ENCODE results near the gene LRBA. TPM values are rescaled to one million over a fixed set of nuclear protein-coding genes. Genes with fewer than 3 reads are reported as not detected.

The LRBA gene
- polyA plus RNA-seq, 2 of the 4 experiments (the other 2 are of a cell fraction), result 10.7 to 25.1 TPM

DNA sequence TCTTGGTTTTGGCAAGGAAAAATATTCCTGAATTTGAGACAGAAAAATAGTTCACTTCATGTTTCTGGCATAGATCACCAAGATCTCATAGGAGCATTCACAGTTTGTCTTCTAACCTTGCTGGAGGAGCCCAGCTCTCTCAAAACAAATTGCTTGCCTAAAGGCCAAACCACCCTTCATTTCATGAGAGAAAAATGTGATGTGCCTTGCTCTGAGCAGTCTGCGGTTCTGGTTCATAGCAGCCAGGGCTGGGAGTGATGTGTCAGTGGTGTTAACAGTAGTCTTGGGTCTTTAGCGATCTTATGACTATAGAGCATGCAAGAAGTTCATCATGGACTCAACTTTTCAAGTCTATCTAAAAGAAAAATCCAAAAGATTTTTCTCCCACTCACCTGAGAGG lies 753.5 kb downstream of the LRBA start:
- CTCF ChIA-PET, result interaction anchor here (1.2 kb wide), 1 partner anchor 19 kb away, joined by 3 read pairs; no protein-coding TSS in a partner anchor
- POLR2A ChIA-PET, result no interaction called here
- TF ChIP-seq KDM1A (IDR thresholded peaks at IDR 0.05; ENCODE audit: low read depth) (no peak), FOSB (CRISPR knock-in tag; IDR thresholded peaks at IDR 0.05) (no peak), FOSL2 (IDR thresholded peaks at IDR 0.05) (no peak), FOSL2 (CRISPR knock-in tag; IDR thresholded peaks at IDR 0.05) (no peak), TP53 (CRISPR knock-in tag; IDR thresholded peaks at IDR 0.05) (no peak), POLR2AphosphoS2 (conservative IDR thresholded peaks at IDR 0.05; ENCODE audit: low read length) (no peak), MYC (IDR thresholded peaks at IDR 0.05; ENCODE audit: borderline replicate concordance, low read length) (no peak), RNF2 (IDR thresholded peaks at IDR 0.05; ENCODE audit: borderline replicate concordance, low read depth) (no peak), TFCP2L1 (CRISPR knock-in tag; IDR thresholded peaks at IDR 0.05) (no peak), BHLHE40 (IDR thresholded peaks at IDR 0.05; ENCODE audit: low read depth, low read length) (no peak), ZNF302 (CRISPR knock-in tag; IDR thresholded peaks at IDR 0.05) (no peak), ZFP36 (IDR thresholded peaks at IDR 0.05; ENCODE audit: borderline replicate concordance, partially characterized antibody) (no peak), HES2 (IDR thresholded peaks at IDR 0.05) (no peak), CHD4 (IDR thresholded peaks at IDR 0.05; ENCODE audit: borderline replicate concordance) (no peak), CHD2 (IDR thresholded peaks at IDR 0.05; ENCODE audit: low read length, partially characterized antibody) (no peak)
- WGBS (ENCODE audit: missing lambda C conversion rate), result 94% methylated on average over 2 of the region's 2 CpGs
- Histone ChIP-seq H3K27ac (no peak overlapping the region), H3K4me1 (no peaks in the 10 kb centered on the region), H3K9me3 (no peaks in the 10 kb centered on the region), H3K4me3 (no peak overlapping the region), H3K4me2 (no peak overlapping the region)
- FAIRE-seq (no peak), ATAC-seq (no peak), DNase-seq (ENCODE audit: low read depth in 1 of 2, low spot score in 1 of 2) (no peak)

GRCh38 chr4:150259861-150260567 lies 755.1 kb downstream of the LRBA start:
- 89% methylated on average over 7 of the region's 8 CpGs for WGBS (ENCODE audit: missing lambda C conversion rate)
- ATAC-seq, result no peak
- Histone ChIP-seq H3K27ac (no peak overlapping the region), H3K4me1 (no peaks in the 10 kb centered on the region), H3K4me3 (no peak overlapping the region), H3K4me2 (no peak overlapping the region), H3K9me3 (no peaks in the 10 kb centered on the region)
- ChIA-PET POLR2A (interaction anchor here (0.6 to 0.7 kb wide), 2 partner anchors 439 to 966 kb away, joined by 3 to 4 read pairs; no protein-coding TSS in a partner anchor), CTCF (interaction anchor here (0.6 kb wide), 3 partner anchors 45 to 443 kb away, joined by 3 read pairs; no protein-coding TSS in a partner anchor)
- FAIRE-seq, result no peak
- DNase-seq (ENCODE audit: low read depth in 1 of 2, low spot score in 1 of 2), result no peak
- TF ChIP-seq HEYL (CRISPR knock-in tag; IDR thresholded peaks at IDR 0.05) (no peak), BCL3 (IDR thresholded peaks at IDR 0.05) (no peak), ZC3H11A (IDR thresholded peaks at IDR 0.05) (no peak), JUNB (IDR thresholded peaks at IDR 0.05) (no peak), HDAC2 (IDR thresholded peaks at IDR 0.05) (no peak), HOXB13 (CRISPR knock-in tag; IDR thresholded peaks at IDR 0.05; ENCODE audit: low read depth) (no peak), CBX2 (IDR thresholded peaks at IDR 0.05; ENCODE audit: borderline replicate concordance, low read depth) (no peak), POLR2AphosphoS2 (conservative IDR thresholded peaks at IDR 0.05; ENCODE audit: low read length) (no peak), RCOR1 (IDR thresholded peaks at IDR 0.05; ENCODE audit: low read depth, low read length) (no peak)
- TF ChIP-seq, protein P1, sequence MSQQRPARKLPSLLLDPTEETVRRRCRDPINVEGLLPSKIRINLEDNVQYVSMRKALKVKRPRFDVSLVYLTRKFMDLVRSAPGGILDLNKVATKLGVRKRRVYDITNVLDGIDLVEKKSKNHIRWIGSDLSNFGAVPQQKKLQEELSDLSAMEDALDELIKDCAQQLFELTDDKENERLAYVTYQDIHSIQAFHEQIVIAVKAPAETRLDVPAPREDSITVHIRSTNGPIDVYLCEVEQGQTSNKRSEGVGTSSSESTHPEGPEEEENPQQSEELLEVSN (IDR thresholded peaks at IDR 0.05; ENCODE audit: borderline replicate concordance, low read depth), result no peak

Measured in A549 (cell line).